GM19372 (cell line): ENCODE data around the gene PRKCB.

ENCODE experiments used
- ATAC-seq: cut with Tn5 transposase; IDR thresholded peaks from one replicate; pipeline ENCODE4 v1.9.1; 2021; ENCODE audit warnings: mild to moderate bottlenecking, low read depth, moderate library complexity; ENCODE audit not compliant: unreplicated experiment

Gene PRKCB

GRCh38 chr16:23835390-23836077 lies at the start of gene PRKCB:
TSS of gene PRKCB (plus strand) at chr16:23835983.
- peak; percentile 73 for ATAC-seq

- ATAC-seq = no peak
These were observed 48.7 kb upstream of the PRKCB start for GRCh38 chr16:23786964-23787561.

- ATAC-seq = no peak
These were observed 47.1 kb upstream of the PRKCB start for GRCh38 chr16:23788685-23789084.

GRCh38 chr16:23795378-23795777 lies 40.4 kb upstream of the PRKCB start:
- no peak for ATAC-seq

GRCh38 chr16:23796941-23797340 lies 38.8 kb upstream of the PRKCB start:
- ATAC-seq = no peak

GRCh38 chr16:23801378-23801777 lies 34.4 kb upstream of the PRKCB start:
- no peak for ATAC-seq

GRCh38 chr16:23802776-23803175 lies 33.0 kb upstream of the PRKCB start:
- no peak for ATAC-seq

- peak; percentile 71 for ATAC-seq
These were observed 32.1 kb upstream of the PRKCB start for GRCh38 chr16:23803591-23804123.

GRCh38 chr16:23807028-23807427 lies 28.8 kb upstream of the PRKCB start:
- ATAC-seq = no peak

GRCh38 chr16:23821467-23821866 lies 14.3 kb upstream of the PRKCB start:
- ATAC-seq = no peak

GRCh38 chr16:23821875-23822688 lies 13.7 kb upstream of the PRKCB start:
- ATAC-seq = no peak

- ATAC-seq = no peak
These were observed 12.1 kb upstream of the PRKCB start for GRCh38 chr16:23823475-23824384.

GRCh38 chr16:23824909-23825308 lies 10.9 kb upstream of the PRKCB start:
- no peak for ATAC-seq

- ATAC-seq = no peak
These were observed 9.2 kb upstream of the PRKCB start for GRCh38 chr16:23826528-23827045.

GRCh38 chr16:23827057-23827456 lies 8.7 kb upstream of the PRKCB start:
- ATAC-seq = no peak

- no peak for ATAC-seq
These were observed 6.3 kb upstream of the PRKCB start for GRCh38 chr16:23829454-23829853.

GRCh38 chr16:23830276-23830675 lies 5.5 kb upstream of the PRKCB start:
- no peak for ATAC-seq

- no peak for ATAC-seq
These were observed 2.9 kb upstream of the PRKCB start for GRCh38 chr16:23832882-23833281.

- ATAC-seq = no peak
These were observed 2.3 kb upstream of the PRKCB start for GRCh38 chr16:23833504-23833903.
